GM12878 (cell line): Measurements from ENCODE around the gene SH2B3.

Experiments used
- CHD1 ChIP-seq: IDR thresholded peaks from 2 replicates; pipeline ENCODE4 v1.6.1; 2012; ENCODE audit warnings: low read depth, low read length, improper control_type of control experiment
- CTCF ChIP-seq, 3 experiments: IDR thresholded peaks in 2 of 3; conservative IDR thresholded peaks in 1 of 3; 2 replicates each; pipeline ENCODE4 v1.5.1; 2011; ENCODE audit warnings: low read depth in 3 of 3, low read length in 3 of 3, mild to moderate bottlenecking in 3 of 3, control low read depth in 2 of 3, moderate library complexity in 2 of 3, inconsistent platforms in 1 of 3, mixed read lengths in 1 of 3; ENCODE audit not compliant: control insufficient read depth in 2 of 3, insufficient read depth in 1 of 3; ENCODE audit errors: extremely low read depth in 1 of 3
- ESRRA ChIP-seq: IDR thresholded peaks from 2 replicates; pipeline ENCODE4 v1.6.1; 2012; ENCODE audit warnings: mild to moderate bottlenecking, low read length, improper control_type of control experiment
- EZH2 ChIP-seq: IDR thresholded peaks from 2 replicates; pipeline ENCODE4 v1.6.1; 2012; ENCODE audit warnings: low read depth, mild to moderate bottlenecking, control low read depth, inconsistent platforms, low read length, borderline replicate concordance; ENCODE audit not compliant: control insufficient read depth
- GABPA ChIP-seq: IDR thresholded peaks from 2 replicates; pipeline ENCODE4 v1.6.1; 2014; ENCODE audit warnings: antibody characterized with exemption, low read depth, mild to moderate bottlenecking, inconsistent platforms
- KDM1A ChIP-seq: fragments of 200-600 bp; sonication (generic); IDR thresholded peaks from 2 replicates; pipeline ENCODE4 v1.6.1; 2016; ENCODE audit warnings: borderline replicate concordance
- MEF2A ChIP-seq: IDR thresholded peaks from 2 replicates; pipeline ENCODE4 v1.6.1; 2011; ENCODE audit warnings: low read depth, mild to moderate bottlenecking, low read length, moderate library complexity; ENCODE audit not compliant: insufficient read depth
- POLR2A ChIP-seq: IDR thresholded peaks from 2 replicates; pipeline ENCODE4 v1.6.1; 2011; ENCODE audit warnings: low read depth, mild to moderate bottlenecking, low read length
- RUNX3 ChIP-seq: IDR thresholded peaks from 2 replicates; pipeline ENCODE4 v1.6.1; 2012; ENCODE audit warnings: low read length, inconsistent platforms
- SMAD1 ChIP-seq: fragments of 450-650 bp; IDR thresholded peaks from 2 replicates; pipeline ENCODE4 v1.6.1; 2018; ENCODE audit warnings: mild to moderate bottlenecking, low read depth; ENCODE audit not compliant: partially characterized antibody
- SPI1 ChIP-seq: IDR thresholded peaks from 2 replicates; pipeline ENCODE4 v1.6.1; 2011; ENCODE audit warnings: low read depth, mild to moderate bottlenecking, low read length, moderate library complexity, borderline replicate concordance; ENCODE audit not compliant: insufficient read depth
- SREBF2 ChIP-seq: IDR thresholded peaks from 2 replicates; pipeline ENCODE4 v1.6.1; 2012; ENCODE audit warnings: mild to moderate bottlenecking, low read length
- ZBTB33 ChIP-seq: fragments of 450-650 bp; IDR thresholded peaks from 2 replicates; pipeline ENCODE4 v1.6.1; 2017; ENCODE audit warnings: mild to moderate bottlenecking
- ZSCAN29 ChIP-seq: fragments of 450-650 bp; IDR thresholded peaks from 2 replicates; pipeline ENCODE4 v1.6.1; 2017; ENCODE audit warnings: mild to moderate bottlenecking, moderate library complexity

- TF ChIP-seq KDM1A: no peak
- TF ChIP-seq CTCF (IDR thresholded peaks at IDR 0.05 in 2 of 3, conservative IDR thresholded peaks at IDR 0.05 in 1 of 3; ENCODE audit: control insufficient read depth in 2 of 3, extremely low read depth in 1 of 3, insufficient read depth in 1 of 3, low read depth in 3 of 3, low read length in 3 of 3): no peak
- no peak for TF ChIP-seq ZBTB33
- TF ChIP-seq SMAD1: no peak
- TF ChIP-seq POLR2A: no peak
- TF ChIP-seq ZSCAN29: no peak
- no peak for TF ChIP-seq ESRRA
- TF ChIP-seq GABPA: no peak
- TF ChIP-seq MEF2A: no peak
- no peak for TF ChIP-seq EZH2
- no peak for TF ChIP-seq SPI1
- no peak for TF ChIP-seq CHD1
- no peak for TF ChIP-seq RUNX3
- no peak for TF ChIP-seq SREBF2
These were observed 4.5 kb upstream of the SH2B3 start for GRCh38 chr12:111401167-111401605.
